ENCODE data around the gene TIMM50. TPM values are rescaled to one million over a fixed set of nuclear protein-coding genes. Genes with fewer than 3 reads are reported as not detected.

The TIMM50 gene
- total and polyA plus RNA-seq, 4 donors = 24.3 to 39.9 (median 30.5) TPM

- 7% methylated on average over 17 of the region's 17 CpGs for WGBS
- TF ChIP-seq MAX (IDR thresholded peaks at IDR 0.05) (no peak), YY1 (IDR thresholded peaks at IDR 0.05) (no peak), GABPA (IDR thresholded peaks at IDR 0.05 in 1 of 2, conservative IDR thresholded peaks at IDR 0.05 in 1 of 2) (no peak), TAF1 (conservative IDR thresholded peaks at IDR 0.05) (peak; percentile 9)
- DNase-seq (ENCODE audit: low spot score) = peak; percentile 44
- Histone ChIP-seq H3K36me3 (ENCODE audit: control insufficient read depth in 4 of 4, insufficient read depth in 3 of 4, low read depth in 1 of 4, low read length in 3 of 4) (peaks cover 0 to 2% (median under 1%) of the 10 kb centered on the region in 4 donors), H3K4me3 (ENCODE audit: low read depth in 1 of 3, low read length in 3 of 3) (peak overlapping the region; percentile 72 to 99 (median 87)), H3K9ac (ENCODE audit: low read depth in 1 of 2, low read length in 2 of 2) (peak overlapping the region; percentile 79 to 99), H3K27me3 (ENCODE audit: control insufficient read depth in 4 of 4, insufficient read depth in 4 of 4, low read length in 3 of 4) (no peaks in the 10 kb centered on the region), H3K27ac (ENCODE audit: low read depth in 1 of 2, low read length in 2 of 2) (peak overlapping the region; percentile 75 to 92), H3K4me1 (ENCODE audit: control insufficient read depth in 4 of 4, insufficient read depth in 4 of 4, low read length in 3 of 4) (peaks cover 9 to 33% (median 23%) of the 10 kb centered on the region in 4 donors), H3K9me3 (ENCODE audit: control insufficient read depth in 4 of 4, low read length in 3 of 4) (no peaks in the 10 kb centered on the region)
These were observed 35.9 kb upstream of the TIMM50 start for GRCh38 chr19:39444598-39445195.

GRCh38 chr19:39445196-39446111, 35.2 kb upstream of the TIMM50 start, which contains the start of gene SUPT5H:
TSS of gene SUPT5H (plus strand) at chr19:39445582. CDS start at chr19:39445891, 309 bp downstream.
- peak; percentile 94 for DNase-seq (ENCODE audit: low spot score)
- Histone ChIP-seq H3K9me3 (ENCODE audit: control insufficient read depth in 4 of 4, low read length in 3 of 4) (no peaks in the 10 kb centered on the region), H3K27ac (ENCODE audit: low read depth in 1 of 2, low read length in 2 of 2) (peak within 1 kb of the TSS; percentile 75 to 92), H3K4me3 (ENCODE audit: low read depth in 1 of 3, low read length in 3 of 3) (peak within 1 kb of the TSS; percentile 72 to 99 (median 87)), H3K36me3 (ENCODE audit: control insufficient read depth in 4 of 4, insufficient read depth in 3 of 4, low read depth in 1 of 4, low read length in 3 of 4) (peaks cover 0 to 2% (median under 1%) of the 10 kb centered on the region in 4 donors), H3K4me1 (ENCODE audit: control insufficient read depth in 4 of 4, insufficient read depth in 4 of 4, low read length in 3 of 4) (peaks cover 9 to 36% (median 24%) of the 10 kb centered on the region in 4 donors), H3K9ac (ENCODE audit: low read depth in 1 of 2, low read length in 2 of 2) (peak within 1 kb of the TSS; percentile 89 to 99), H3K27me3 (ENCODE audit: control insufficient read depth in 4 of 4, insufficient read depth in 4 of 4, low read length in 3 of 4) (no peaks in the 10 kb centered on the region)
- TF ChIP-seq ATF3 (IDR thresholded peaks at IDR 0.05) (no peak), FOXA1 (IDR thresholded peaks at IDR 0.05) (no peak), EGR1 (IDR thresholded peaks at IDR 0.05; ENCODE audit: low read depth in 2 of 2) (peak in 1 of 2 donors; percentile 27), NR2F2 (IDR thresholded peaks at IDR 0.05) (peak; percentile 69), HNF4A (conservative IDR thresholded peaks at IDR 0.05) (peak in 1 of 2 donors; percentile 4), SP1 (IDR thresholded peaks at IDR 0.05) (peak; percentile 61), JUND (IDR thresholded peaks at IDR 0.05) (peak in 1 of 2 donors; percentile 16), GABPA (IDR thresholded peaks at IDR 0.05 in 1 of 2, conservative IDR thresholded peaks at IDR 0.05 in 1 of 2) (peak in 1 of 2 donors; percentile 91), RAD21 (IDR thresholded peaks at IDR 0.05) (peak; percentile 16 to 38), YY1 (IDR thresholded peaks at IDR 0.05) (peak; percentile 99), RXRA (IDR thresholded peaks at IDR 0.05) (peak; percentile 83 to 94), CTCF (IDR thresholded peaks at IDR 0.05; ENCODE audit: low read depth, low read length, missing input control) (no peak), HNF4G (IDR thresholded peaks at IDR 0.05) (no peak), ZBTB33 (IDR thresholded peaks at IDR 0.05) (peak; percentile 100), MAX (IDR thresholded peaks at IDR 0.05) (peak; percentile 81)
- under 1% methylated on average over 68 of the region's 68 CpGs for WGBS

Measured in liver (tissue), 9 donors.